ENCODE data around the gene LEPR.

The LEPR gene

DNA sequence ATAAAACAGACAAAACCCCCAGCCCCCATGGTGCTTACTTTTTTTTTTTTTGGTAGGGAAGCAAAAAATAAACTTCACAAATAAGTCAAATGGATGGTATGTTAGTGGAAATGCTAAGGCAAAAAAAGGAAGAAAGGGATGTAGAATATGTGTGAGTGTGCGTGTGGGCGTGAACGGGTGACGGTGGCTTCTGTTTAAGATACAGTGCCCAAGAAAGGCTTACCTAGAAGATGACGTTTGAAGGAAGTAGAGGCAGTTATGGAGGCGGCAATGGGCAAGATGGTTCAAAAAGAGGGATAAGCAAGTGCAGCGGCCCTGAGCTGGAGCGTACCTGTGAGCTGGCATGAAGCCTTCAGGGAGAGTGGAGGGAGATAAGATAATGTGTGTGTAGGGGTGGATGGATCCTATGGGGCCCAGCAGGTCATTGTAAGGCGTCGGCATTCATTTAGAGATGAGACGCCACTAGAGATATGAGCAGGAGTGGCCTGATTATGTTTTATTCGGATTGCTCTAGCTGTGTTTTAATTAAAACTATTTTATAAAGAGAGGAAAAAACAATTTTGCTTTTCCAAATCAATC, 19.9 kb downstream of the LEPR start:
- in situ Hi-C loops (cut with MboI; ENCODE audit: low sequenced_read_pairs, unreplicated experiment), result no loop called here
- TF ChIP-seq, protein P1, sequence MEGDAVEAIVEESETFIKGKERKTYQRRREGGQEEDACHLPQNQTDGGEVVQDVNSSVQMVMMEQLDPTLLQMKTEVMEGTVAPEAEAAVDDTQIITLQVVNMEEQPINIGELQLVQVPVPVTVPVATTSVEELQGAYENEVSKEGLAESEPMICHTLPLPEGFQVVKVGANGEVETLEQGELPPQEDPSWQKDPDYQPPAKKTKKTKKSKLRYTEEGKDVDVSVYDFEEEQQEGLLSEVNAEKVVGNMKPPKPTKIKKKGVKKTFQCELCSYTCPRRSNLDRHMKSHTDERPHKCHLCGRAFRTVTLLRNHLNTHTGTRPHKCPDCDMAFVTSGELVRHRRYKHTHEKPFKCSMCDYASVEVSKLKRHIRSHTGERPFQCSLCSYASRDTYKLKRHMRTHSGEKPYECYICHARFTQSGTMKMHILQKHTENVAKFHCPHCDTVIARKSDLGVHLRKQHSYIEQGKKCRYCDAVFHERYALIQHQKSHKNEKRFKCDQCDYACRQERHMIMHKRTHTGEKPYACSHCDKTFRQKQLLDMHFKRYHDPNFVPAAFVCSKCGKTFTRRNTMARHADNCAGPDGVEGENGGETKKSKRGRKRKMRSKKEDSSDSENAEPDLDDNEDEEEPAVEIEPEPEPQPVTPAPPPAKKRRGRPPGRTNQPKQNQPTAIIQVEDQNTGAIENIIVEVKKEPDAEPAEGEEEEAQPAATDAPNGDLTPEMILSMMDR (IDR thresholded peaks at IDR 0.05; ENCODE audit: borderline replicate concordance, control extremely low read depth, extremely low read depth, insufficient read depth, missing control alignments), result no peak
- DNase-seq (ENCODE audit: low spot score), result no peak

DNA sequence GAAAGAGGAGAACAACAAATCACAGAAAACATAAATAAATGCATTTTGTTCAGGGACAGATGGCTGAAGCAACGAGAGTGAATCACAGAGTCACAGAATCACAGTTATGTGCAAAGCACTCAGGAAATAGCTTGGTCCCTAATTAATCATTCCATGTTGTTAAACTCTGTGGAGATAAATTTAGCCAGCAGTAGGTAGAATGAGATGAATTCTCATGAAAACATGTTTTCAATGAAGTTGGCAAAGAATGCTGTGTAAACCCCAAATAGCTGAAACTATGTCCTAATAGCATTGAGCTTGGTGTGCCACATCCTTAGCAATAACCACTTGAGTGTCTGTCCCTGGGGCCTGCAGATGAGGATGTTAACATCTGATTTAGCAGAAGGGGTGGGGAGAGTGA, 20.4 kb downstream of the LEPR start:
- in situ Hi-C loops (cut with MboI; ENCODE audit: low sequenced_read_pairs, unreplicated experiment), result no loop called here
- TF ChIP-seq, protein P1 (IDR thresholded peaks at IDR 0.05; ENCODE audit: borderline replicate concordance, control extremely low read depth, extremely low read depth, insufficient read depth, missing control alignments), result no peak
- DNase-seq (ENCODE audit: low spot score), result no peak

DNA sequence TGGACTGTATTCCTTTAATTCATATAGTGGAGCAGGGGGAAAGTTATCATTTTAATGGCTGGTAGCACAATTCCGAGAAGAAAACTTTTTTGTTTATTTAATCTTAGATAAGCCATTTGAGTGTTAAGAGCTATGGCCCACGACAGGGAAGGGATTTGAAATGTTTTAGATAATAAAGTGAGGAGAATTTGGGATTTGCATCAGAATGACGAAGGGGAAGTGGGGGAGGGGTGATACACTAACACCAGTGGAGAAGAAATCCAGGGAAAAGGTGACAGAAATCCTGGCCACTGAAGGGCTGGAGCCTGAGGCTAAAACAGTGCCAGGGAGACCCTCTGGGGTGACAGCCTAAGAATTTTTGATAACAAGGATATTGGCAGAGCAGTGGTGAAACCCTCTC, 21.0 kb downstream of the LEPR start:
- TF ChIP-seq, protein P1 (IDR thresholded peaks at IDR 0.05; ENCODE audit: borderline replicate concordance, control extremely low read depth, extremely low read depth, insufficient read depth, missing control alignments), result no peak
- DNase-seq (ENCODE audit: low spot score), result no peak
- in situ Hi-C loops (cut with MboI; ENCODE audit: low sequenced_read_pairs, unreplicated experiment), result no loop called here

DNA sequence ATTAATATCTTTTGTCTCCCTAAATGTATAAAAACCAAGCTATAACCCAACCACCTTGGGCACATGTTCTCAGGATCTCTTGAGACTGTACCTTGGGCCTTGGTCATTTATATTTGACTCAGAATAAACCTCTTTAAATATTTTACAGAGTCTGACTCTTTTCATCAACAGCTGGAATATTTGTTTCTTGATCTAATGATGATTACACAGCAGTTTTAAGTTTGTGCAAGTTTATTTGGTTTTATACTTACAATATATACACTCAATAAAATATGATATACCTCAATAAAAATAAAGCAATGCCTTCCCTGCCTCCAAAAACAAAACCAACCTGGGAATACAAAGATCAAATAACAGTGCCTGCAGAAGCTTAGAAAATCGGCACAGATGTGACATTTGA, 22.0 kb downstream of the LEPR start:
- TF ChIP-seq, protein P1 (IDR thresholded peaks at IDR 0.05; ENCODE audit: borderline replicate concordance, control extremely low read depth, extremely low read depth, insufficient read depth, missing control alignments), result no peak
- in situ Hi-C loops (cut with MboI; ENCODE audit: low sequenced_read_pairs, unreplicated experiment), result no loop called here
- DNase-seq (ENCODE audit: low spot score), result no peak

DNA sequence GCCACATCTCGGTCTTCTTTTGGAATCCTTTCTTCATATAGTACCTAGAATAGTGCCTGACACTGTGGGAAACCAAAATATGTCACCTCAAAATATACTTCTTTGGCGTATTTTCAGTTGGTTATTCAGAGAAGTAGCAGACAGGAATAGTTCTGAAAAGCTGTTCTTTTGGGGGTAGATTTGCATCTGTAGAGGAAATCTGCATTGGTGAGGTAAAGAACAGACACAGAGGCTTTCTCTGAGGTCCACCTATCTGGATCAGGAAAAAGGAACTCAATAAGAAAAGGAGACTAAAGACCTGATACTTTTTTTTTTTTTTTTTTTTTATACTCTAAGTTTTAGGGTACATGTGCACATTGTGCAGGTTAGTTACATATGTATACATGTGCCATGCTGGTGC, 23.2 kb downstream of the LEPR start:
- in situ Hi-C loops (cut with MboI; ENCODE audit: low sequenced_read_pairs, unreplicated experiment), result no loop called here
- TF ChIP-seq, protein P1 (IDR thresholded peaks at IDR 0.05; ENCODE audit: borderline replicate concordance, control extremely low read depth, extremely low read depth, insufficient read depth, missing control alignments), result no peak
- no peak for DNase-seq (ENCODE audit: low spot score)

DNA sequence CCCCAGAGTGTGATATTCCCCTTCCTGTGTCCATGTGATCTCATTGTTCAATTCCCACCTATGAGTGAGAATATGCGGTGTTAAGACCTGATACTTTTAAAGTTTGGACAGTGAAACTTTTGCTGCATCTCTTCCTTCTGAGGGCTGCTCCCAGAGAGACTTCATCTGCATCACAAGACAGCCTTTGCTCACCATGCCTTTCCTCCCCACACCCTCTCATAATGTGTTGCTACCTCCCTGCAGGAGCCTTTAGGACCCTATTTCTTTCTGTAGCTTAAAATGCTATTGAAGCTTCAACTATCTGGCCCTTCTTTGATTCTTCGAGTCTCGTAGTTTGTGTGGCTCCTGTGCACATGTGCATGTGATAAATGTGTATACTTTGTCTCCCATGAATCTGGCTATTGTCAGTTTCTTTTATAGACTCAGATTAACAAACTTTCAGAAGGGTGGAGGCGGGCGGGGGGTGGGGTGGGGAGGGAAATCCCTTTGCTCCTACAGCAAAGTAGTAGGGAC, 23.7 kb downstream of the LEPR start:
- no peak for DNase-seq (ENCODE audit: low spot score)
- in situ Hi-C loops (cut with MboI; ENCODE audit: low sequenced_read_pairs, unreplicated experiment), result no loop called here
- TF ChIP-seq, protein P1 (IDR thresholded peaks at IDR 0.05; ENCODE audit: borderline replicate concordance, control extremely low read depth, extremely low read depth, insufficient read depth, missing control alignments), result peak; percentile 2

Measured in GM13976 (cell line).